A549 (cell line): ENCODE data around the gene SH2D1B. TPM values are rescaled to one million over a fixed set of nuclear protein-coding genes. Genes with fewer than 3 reads are reported as not detected.

ENCODE experiments used
- ATAC-seq, 2 experiments: fragments of 200-7000 bp in 1 of 2; fragments of >200 bp in 1 of 2; cut with Nextera tagmentation in 1 of 2; cut with Tn5 transposase in 1 of 2; 3 replicates each; pipeline versions ENCODE4 v1.8.0 to v1.9.1; 2018 to 2020; ENCODE audit warnings: mild to moderate bottlenecking in 1 of 2, moderate library complexity in 1 of 2
- CTCF ChIA-PET: fragments of 300-600 bp; sonication (Branson Sonifier 250); formaldehyde crosslinking; extraction: SDS; loops from one replicate; lab custom pipeline; 2021; ENCODE audit warnings: antibody characterized with exemption, inconsistent platforms; lab: Yijun Ruan, JAX
- POLR2A ChIA-PET: fragments of 350-600 bp; formaldehyde crosslinking; extraction: SDS; loops from one replicate; lab custom pipeline; 2021; ENCODE audit warnings: antibody characterized with exemption, inconsistent platforms; lab: Yijun Ruan, JAX
- DNase-seq, 2 experiments: peaks; one replicate each; pipeline versions ENCODE4 v3.0.0 to v3.0.0-alpha.2; 2011 to 2016; ENCODE audit warnings: low read depth in 1 of 2, low spot score in 1 of 2
- FAIRE-seq: peaks from 2 replicates; lab custom pipeline; 2011; peaks lifted over from hg19 to GRCh38; lab: Jason Lieb, UNC
- H3K27ac ChIP-seq, 2 experiments: fragments of >200 bp; sonication (Bioruptor Twin); formaldehyde crosslinking; 3 replicates each; pipeline ENCODE4 v1.5.1; 2016 to 2017
- H3K4me1 ChIP-seq: fragments of >200 bp; sonication (Bioruptor Twin); formaldehyde crosslinking; 3 replicates; pipeline ENCODE4 v1.6.1; 2016
- H3K4me2 ChIP-seq: fragments of >200 bp; sonication (Bioruptor Twin); formaldehyde crosslinking; 3 replicates; pipeline ENCODE4 v1.6.1; 2016
- H3K4me3 ChIP-seq: fragments of >200 bp; sonication (Bioruptor Twin); formaldehyde crosslinking; 3 replicates; pipeline ENCODE4 v1.5.1; 2016
- H3K9me3 ChIP-seq: fragments of >200 bp; sonication (Bioruptor Twin); formaldehyde crosslinking; 3 replicates; pipeline ENCODE4 v1.6.1; 2016
- ATOH8 ChIP-seq: fragments of 250-450 bp; sonication (Bioruptor Pico); IDR thresholded peaks from 2 replicates; pipeline ENCODE4 v1.5.0; 2020; ENCODE audit warnings: low read depth, mild to moderate bottlenecking, moderate library complexity
- CBX2 ChIP-seq: fragments of 200-600 bp; sonication (generic); IDR thresholded peaks from 2 replicates; pipeline ENCODE4 v1.6.1; 2016; ENCODE audit warnings: low read depth, mild to moderate bottlenecking, borderline replicate concordance
- CBX8 ChIP-seq: fragments of 200-600 bp; sonication (generic); IDR thresholded peaks from 2 replicates; pipeline ENCODE4 v1.6.1; 2016
- CEBPB ChIP-seq, 2 experiments: fragments of >200 bp in 1 of 2; sonication (Bioruptor Twin) in 1 of 2; formaldehyde crosslinking in 1 of 2; IDR thresholded peaks; 2 replicates each; pipeline ENCODE4 v1.6.1; 2012 to 2016
- CHD4 ChIP-seq: fragments of 200-600 bp; sonication (generic); IDR thresholded peaks from 2 replicates; pipeline ENCODE4 v1.6.1; 2016; ENCODE audit warnings: antibody characterized with exemption, mild to moderate bottlenecking, borderline replicate concordance
- EHMT2 ChIP-seq: fragments of 200-600 bp; sonication (generic); IDR thresholded peaks from 2 replicates; pipeline ENCODE4 v1.6.1; 2016; ENCODE audit warnings: antibody characterized with exemption, low read depth, mild to moderate bottlenecking, moderate library complexity
- ELK1 ChIP-seq: fragments of 150-350 bp; IDR thresholded peaks from 2 replicates; pipeline ENCODE4 v1.6.1; 2014; ENCODE audit warnings: low read depth, mild to moderate bottlenecking, low read length
- EP300 ChIP-seq, 2 experiments: fragments of >200 bp; sonication (Bioruptor Twin); formaldehyde crosslinking; IDR thresholded peaks; 2 replicates in 1 of 2; 3 replicates in 1 of 2; pipeline ENCODE4 v1.6.1; 2016 to 2017
- FOSB ChIP-seq: fragments of 250-450 bp; sonication (Bioruptor Pico); IDR thresholded peaks from 2 replicates; pipeline ENCODE4 v1.5.0; 2020; ENCODE audit warnings: mild to moderate bottlenecking, moderate library complexity
- FOXS1 ChIP-seq: fragments of 250-450 bp; sonication (Bioruptor Pico); IDR thresholded peaks from 2 replicates; pipeline ENCODE4 v1.5.0; 2020; ENCODE audit warnings: mild to moderate bottlenecking, moderate library complexity
- HES2 ChIP-seq: fragments of >200 bp; sonication (Bioruptor Twin); formaldehyde crosslinking; IDR thresholded peaks from 2 replicates; pipeline ENCODE4 v1.6.1; 2016
- HOXB13 ChIP-seq: fragments of 250-450 bp; sonication (Bioruptor Pico); IDR thresholded peaks from 2 replicates; pipeline ENCODE4 v1.5.0; 2020; ENCODE audit warnings: low read depth, mild to moderate bottlenecking, moderate library complexity
- HOXB5 ChIP-seq: fragments of 250-450 bp; sonication (Bioruptor Pico); IDR thresholded peaks from 2 replicates; pipeline ENCODE4 v1.5.0; 2020; ENCODE audit warnings: mild to moderate bottlenecking, moderate library complexity
- JUN ChIP-seq, 2 experiments: fragments of >200 bp; sonication (Bioruptor Twin); formaldehyde crosslinking; IDR thresholded peaks; 2 replicates in 1 of 2; 3 replicates in 1 of 2; pipeline ENCODE4 v1.6.1; 2016 to 2017
- MAX ChIP-seq: IDR thresholded peaks from 2 replicates; pipeline ENCODE4 v1.6.1; 2012
- MYC ChIP-seq: IDR thresholded peaks from 2 replicates; pipeline ENCODE4 v1.6.1; 2012; ENCODE audit warnings: mild to moderate bottlenecking, inconsistent platforms, low read length, improper control_type of control experiment, borderline replicate concordance
- NPAS2 ChIP-seq: fragments of 250-450 bp; sonication (Bioruptor Pico); IDR thresholded peaks from 2 replicates; pipeline ENCODE4 v1.8.0; 2022; ENCODE audit warnings: mild to moderate bottlenecking, moderate library complexity, borderline replicate concordance
- PBX3 ChIP-seq: IDR thresholded peaks from 2 replicates; pipeline ENCODE4 v1.6.1; 2012
- POLR2AphosphoS2 ChIP-seq: conservative IDR thresholded peaks from 2 replicates; pipeline ENCODE4 v1.6.1; 2012; ENCODE audit warnings: low read length, improper control_type of control experiment, inconsistent platforms
- RARB ChIP-seq: fragments of 250-450 bp; sonication (Bioruptor Pico); IDR thresholded peaks from 2 replicates; pipeline ENCODE4 v1.8.0; 2021; ENCODE audit warnings: mild to moderate bottlenecking, moderate library complexity
- REST ChIP-seq: fragments of 200-600 bp; sonication (generic); IDR thresholded peaks from 2 replicates; pipeline ENCODE4 v1.6.1; 2016; ENCODE audit warnings: antibody characterized with exemption, mild to moderate bottlenecking, moderate library complexity
- RNF2 ChIP-seq: fragments of 200-600 bp; sonication (generic); IDR thresholded peaks from 2 replicates; pipeline ENCODE4 v1.6.1; 2016; ENCODE audit warnings: low read depth, mild to moderate bottlenecking, antibody characterized with exemption, moderate library complexity, borderline replicate concordance
- TFCP2L1 ChIP-seq: fragments of 250-450 bp; sonication (Bioruptor Pico); IDR thresholded peaks from 2 replicates; pipeline ENCODE4 v1.5.0; 2021; ENCODE audit warnings: mild to moderate bottlenecking
- ZC3H11A ChIP-seq: fragments of 450-650 bp; IDR thresholded peaks from 2 replicates; pipeline ENCODE4 v1.6.1; 2014; ENCODE audit warnings: antibody characterized with exemption, mild to moderate bottlenecking
- ZFP36 ChIP-seq: fragments of 450-650 bp; IDR thresholded peaks from 2 replicates; pipeline ENCODE4 v1.6.1; 2014; ENCODE audit warnings: borderline replicate concordance; ENCODE audit not compliant: partially characterized antibody
- ZNF302 ChIP-seq: fragments of 250-450 bp; sonication (Bioruptor Pico); IDR thresholded peaks from 2 replicates; pipeline ENCODE4 v1.9.0; 2021; ENCODE audit warnings: inconsistent platforms, mild to moderate bottlenecking, moderate library complexity
- ZSCAN20 ChIP-seq: fragments of 250-450 bp; sonication (Bioruptor Pico); IDR thresholded peaks from 2 replicates; pipeline ENCODE4 v1.8.0; 2022; ENCODE audit warnings: mild to moderate bottlenecking, moderate library complexity
- WGBS: methylation state at CpG from one replicate; pipeline ENCODE4 v1.1.6; 2017; ENCODE audit errors: missing lambda C conversion rate; 5-methylcytosine and 5-hydroxymethylcytosine counted together
- polyA plus RNA-seq, 4 experiments: library from polyadenylated mRNA; depleted of rRNA in 3 of 4; stranded (reverse); fragments of >200 nt; fragmentation: RNase III in 1 of 4; extraction: RNeasy Plus Mini Kit Qiagen cat#74134 plus additional on column Dnase treatment in 1 of 4; gene quantifications; 2 replicates in 3 of 4; 3 replicates in 1 of 4; pipeline ENCODE4 v1.2.3, GENCODE V29; 2011 to 2017

SH2D1B gene
- polyA plus RNA-seq, 2 of the 4 experiments (the other 2 are of a cell fraction), result 0.04 TPM; not detected in 1

- TF ChIP-seq REST, result no peak
- no peak for TF ChIP-seq ZNF302
Measured at GRCh38 chr1:162383516-162383915, 28.4 kb downstream of the SH2D1B start (continued).

GRCh38 chr1:162383091-162383490, 28.8 kb downstream of the SH2D1B start:
- 93% methylated on average over 6 of the region's 6 CpGs for whole genome bisulfite sequencing
- no peak for DNase-seq
- no peak for FAIRE-seq
- peak overlapping the region in 1 of 2 experiments; percentile 27; a peak in 1 of 6 replicates for H3K27ac ChIP-seq
- no peak overlapping the region for H3K4me3 ChIP-seq
- CTCF ChIA-PET, result interaction anchor here (5.0 kb wide), 1 partner anchor 8 kb away, joined by 35 read pairs; no protein-coding TSS in a partner anchor
- H3K9me3 ChIP-seq, result no peaks in the 10 kb centered on the region
- POLR2A ChIA-PET, result no interaction called here
- no peak for ATAC-seq
- TF ChIP-seq HES2, result no peak
- no peak for TF ChIP-seq ATOH8
- no peak for TF ChIP-seq FOXS1 (CRISPR knock-in tag)
- no peak for TF ChIP-seq CBX8
- no peak for TF ChIP-seq PBX3
- TF ChIP-seq EP300 (IDR thresholded peaks at IDR 0.05), result no peak
- no peak for TF ChIP-seq JUN (IDR thresholded peaks at IDR 0.05)
- no peak for TF ChIP-seq EHMT2
- no peak for TF ChIP-seq RNF2
- no peak for TF ChIP-seq ZFP36
- no peak for TF ChIP-seq MYC
- TF ChIP-seq HOXB5 (CRISPR knock-in tag), result no peak
- no peak for TF ChIP-seq MAX
- TF ChIP-seq NPAS2, result no peak
- TF ChIP-seq POLR2AphosphoS2, result no peak
- H3K4me2 ChIP-seq, result no peak overlapping the region
- peaks cover 20% of the 10 kb centered on the region for H3K4me1 ChIP-seq

GRCh38 chr1:162381941-162382750, 29.8 kb downstream of the SH2D1B start:
- CTCF ChIA-PET, result interaction anchor here (0.8 to 5.0 kb wide), 3 partner anchors 9 to 326 kb away, joined by 5 to 35 read pairs (median 10); no protein-coding TSS in a partner anchor
- ATAC-seq (no peak), DNase-seq (no peak), FAIRE-seq (no peak)
- H3K9me3 ChIP-seq, result no peaks in the 10 kb centered on the region
- POLR2A ChIA-PET, result no interaction called here
- H3K4me1 ChIP-seq, result peaks cover 20% of the 10 kb centered on the region
- 84% methylated on average over 13 of the region's 13 CpGs for WGBS
- H3K4me3 ChIP-seq, result no peak overlapping the region
- peak overlapping the region; percentile 51 to 70; a peak in 5 of 6 replicates for H3K27ac ChIP-seq
- peak overlapping the region; percentile 69 for H3K4me2 ChIP-seq
- TF ChIP-seq ZSCAN20 (CRISPR knock-in tag) (no peak), HOXB13 (no peak), ZFP36 (no peak), RARB (CRISPR knock-in tag) (no peak), ELK1 (no peak), CBX8 (no peak), ZC3H11A (no peak), CBX2 (no peak), FOSB (no peak), TFCP2L1 (no peak), FOXS1 (CRISPR knock-in tag) (no peak), HOXB5 (CRISPR knock-in tag) (no peak), CEBPB (IDR thresholded peaks at IDR 0.05) (no peak), EHMT2 (no peak), CHD4 (no peak)
